DOHH2 (cell line): ENCODE results near the gene TSHZ2.

Experiments
- CTCF ChIP-seq: fragments of 200-600 bp; sonication (generic); IDR thresholded peaks from one replicate; pipeline ENCODE4 v1.5.1; 2014; ENCODE audit warnings: antibody characterized with exemption, mild to moderate bottlenecking, low read depth, low read length; ENCODE audit not compliant: poor library complexity, severe bottlenecking
- EZH2phosphoT487 ChIP-seq: fragments of 200-600 bp; sonication (generic); IDR thresholded peaks from 2 replicates; pipeline ENCODE4 v1.6.1; 2017; ENCODE audit warnings: borderline replicate concordance, mild to moderate bottlenecking, antibody characterized with exemption, low read length, moderate library complexity, mixed read lengths

DNA sequence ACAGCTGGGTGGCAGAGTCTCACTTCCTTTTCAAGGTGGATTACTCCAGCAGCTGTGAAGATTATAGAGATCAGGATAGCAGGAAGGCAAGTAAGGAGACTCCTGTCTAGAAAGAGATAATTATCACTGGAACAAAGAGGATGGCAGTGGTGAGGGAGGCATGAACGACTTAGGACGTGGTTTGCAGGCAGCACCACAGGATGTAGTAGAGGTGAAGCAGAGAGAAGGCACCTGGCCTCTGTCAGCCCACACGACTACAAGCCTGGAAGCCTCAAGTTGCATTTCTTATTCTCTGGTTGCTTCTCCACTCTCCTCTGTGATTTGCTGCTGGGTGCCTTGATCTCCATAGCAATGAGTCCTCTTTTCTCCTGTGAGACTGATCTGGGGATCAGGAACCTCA, 62.7 kb downstream of the TSHZ2 start:
- TF ChIP-seq CTCF (no peak), EZH2phosphoT487 (no peak)
